ENCODE results near the gene ACADSB. TPM values are rescaled to one million over a fixed set of nuclear protein-coding genes. Genes with fewer than 3 reads are reported as not detected.

Gene ACADSB
- polyA plus RNA-seq, 3 donors: 3.9 to 14.7 (median 7.5) TPM

GRCh38 chr10:123092635-123093414, 84.0 kb downstream of the ACADSB start:
- H3K4me2 ChIP-seq (replicated peaks; ENCODE audit: extremely low read depth, low read length, poor library complexity, severe bottlenecking): no peak overlapping the region
- no peaks in the 10 kb centered on the region for H3K79me2 ChIP-seq (ENCODE audit: insufficient read depth, low read length)
- H3K27ac Mint-ChIP-seq: no peak overlapping the region
- no peaks in the 10 kb centered on the region for H3K9me3 Mint-ChIP-seq
- H2AFZ ChIP-seq (ENCODE audit: insufficient read depth, low read depth, low read length, poor library complexity, severe bottlenecking): no peak overlapping the region
- H3K4me3 ChIP-seq (replicated peaks in 1 of 3; ENCODE audit: low read depth in 2 of 3, low read length in 3 of 3): no peak overlapping the region
- H3K9me3 ChIP-seq (replicated peaks in 1 of 2; ENCODE audit: control insufficient read depth in 1 of 2, insufficient read depth in 1 of 2, low read length in 2 of 2): no peaks in the 10 kb centered on the region
- no peak overlapping the region for H3K9ac ChIP-seq (ENCODE audit: insufficient read depth, low read length, poor library complexity, severe bottlenecking)
- DNase-seq: no peak
- no peak overlapping the region for H3K27ac ChIP-seq (ENCODE audit: low read depth in 1 of 2, low read length in 2 of 2)
- no peaks in the 10 kb centered on the region for H3K27me3 ChIP-seq (ENCODE audit: control insufficient read depth in 2 of 2, insufficient read depth in 2 of 2, low read length in 2 of 2)
- no peak for TF ChIP-seq CTCF (IDR thresholded peaks at IDR 0.05)
- H4K20me1 ChIP-seq (ENCODE audit: insufficient read depth, low read length): no peaks in the 10 kb centered on the region
- no peaks in the 10 kb centered on the region for H3K36me3 ChIP-seq (replicated peaks in 1 of 2; ENCODE audit: control insufficient read depth in 1 of 2, insufficient read depth in 2 of 2, low read length in 2 of 2)
- no peaks in the 10 kb centered on the region for H3K4me1 Mint-ChIP-seq
- H3K27me3 Mint-ChIP-seq (ENCODE audit: low read depth in 3 of 3): peaks cover 6 to 14% (median 8%) of the 10 kb centered on the region in 3 donors
- no CpG with 5 or more reads among the region's 14 CpGs for WGBS (ENCODE audit: insufficient coverage)
- no peak overlapping the region for H3K4me3 Mint-ChIP-seq
- intact Hi-C loops (cut with micrococcal nuclease): no loop called here
- no peaks in the 10 kb centered on the region for H3K4me1 ChIP-seq (ENCODE audit: control insufficient read depth in 1 of 2, insufficient read depth in 2 of 2, low read length in 2 of 2)
- no peaks in the 10 kb centered on the region for H3K36me3 Mint-ChIP-seq

GRCh38 chr10:123093489-123093888, 84.7 kb downstream of the ACADSB start:
- Histone ChIP-seq H3K36me3 (replicated peaks in 1 of 2; ENCODE audit: control insufficient read depth in 1 of 2, insufficient read depth in 2 of 2, low read length in 2 of 2) (no peaks in the 10 kb centered on the region), H3K9me3 (replicated peaks in 1 of 2; ENCODE audit: control insufficient read depth in 1 of 2, insufficient read depth in 1 of 2, low read length in 2 of 2) (no peaks in the 10 kb centered on the region), H3K27me3 (ENCODE audit: control insufficient read depth in 2 of 2, insufficient read depth in 2 of 2, low read length in 2 of 2) (no peaks in the 10 kb centered on the region), H3K79me2 (ENCODE audit: insufficient read depth, low read length) (no peaks in the 10 kb centered on the region), H2AFZ (ENCODE audit: insufficient read depth, low read depth, low read length, poor library complexity, severe bottlenecking) (no peak overlapping the region), H3K27ac (ENCODE audit: low read depth in 1 of 2, low read length in 2 of 2) (no peak overlapping the region), H3K4me2 (replicated peaks; ENCODE audit: extremely low read depth, low read length, poor library complexity, severe bottlenecking) (no peak overlapping the region), H4K20me1 (ENCODE audit: insufficient read depth, low read length) (no peaks in the 10 kb centered on the region), H3K9ac (ENCODE audit: insufficient read depth, low read length, poor library complexity, severe bottlenecking) (no peak overlapping the region), H3K4me1 (ENCODE audit: control insufficient read depth in 1 of 2, insufficient read depth in 2 of 2, low read length in 2 of 2) (no peaks in the 10 kb centered on the region), H3K4me3 (replicated peaks in 1 of 3; ENCODE audit: low read depth in 2 of 3, low read length in 3 of 3) (no peak overlapping the region)
- peaks cover 6 to 14% (median 8%) of the 10 kb centered on the region in 3 donors for H3K27me3 Mint-ChIP-seq (ENCODE audit: low read depth in 3 of 3)
- 89% methylated on average over 4 of the region's 4 CpGs for WGBS (ENCODE audit: insufficient coverage)
- no peaks in the 10 kb centered on the region for H3K4me1 Mint-ChIP-seq
- no peaks in the 10 kb centered on the region for H3K36me3 Mint-ChIP-seq
- DNase-seq: no peak
- intact Hi-C loops (cut with micrococcal nuclease): no loop called here
- H3K4me3 Mint-ChIP-seq: no peak overlapping the region
- no peaks in the 10 kb centered on the region for H3K9me3 Mint-ChIP-seq
- no peak for TF ChIP-seq CTCF (IDR thresholded peaks at IDR 0.05)
- H3K27ac Mint-ChIP-seq: no peak overlapping the region

Measured in CD14-positive monocyte (primary cell).